LNCaP clone FGC (cell line): ENCODE data around the gene HOXC9.

Experiments used
- DNase-seq: peaks from one replicate; pipeline ENCODE4 v3.0.0-alpha.2; 2011; ENCODE audit warnings: low read depth
- H3K4me3 ChIP-seq: 2 replicates; pipeline ENCODE4 v1.5.1; 2011; ENCODE audit warnings: mild to moderate bottlenecking, low read depth, low read length, control low read depth
- CTCF ChIP-seq: IDR thresholded peaks from 2 replicates; pipeline ENCODE4 v1.5.1; 2012; ENCODE audit warnings: mild to moderate bottlenecking; ENCODE audit not compliant: control insufficient read depth, insufficient read depth; ENCODE audit errors: extremely low read depth

The HOXC9 gene

GRCh38 chr12:53969588-53970259 is 30.2 kb upstream of the HOXC9 start:
- no peak for DNase-seq
- no peak overlapping the region for H3K4me3 ChIP-seq
- TF ChIP-seq CTCF, result no peak

GRCh38 chr12:53970451-53970850 is 29.5 kb upstream of the HOXC9 start:
- TF ChIP-seq CTCF, result no peak

GRCh38 chr12:53971129-53971528 is 28.8 kb upstream of the HOXC9 start:
- no peak for DNase-seq

More at GRCh38 chr12:53970451-53970850, 29.5 kb upstream of the HOXC9 start:
- DNase-seq, result no peak
- H3K4me3 ChIP-seq, result no peak overlapping the region

GRCh38 chr12:53971686-53972085 is 28.3 kb upstream of the HOXC9 start:
- DNase-seq, result no peak
- no peak for TF ChIP-seq CTCF
- H3K4me3 ChIP-seq, result no peak overlapping the region

More at GRCh38 chr12:53971129-53971528, 28.8 kb upstream of the HOXC9 start:
- no peak for TF ChIP-seq CTCF
- no peak overlapping the region for H3K4me3 ChIP-seq

GRCh38 chr12:53972152-53972702 is 27.7 kb upstream of the HOXC9 start:
- TF ChIP-seq CTCF, result no peak
- DNase-seq, result no peak
- no peak overlapping the region for H3K4me3 ChIP-seq

- no peak within 1 kb of the TSS for H3K4me3 ChIP-seq
- no peak for TF ChIP-seq CTCF
- DNase-seq, result no peak
These were observed 27.2 kb upstream of the HOXC9 start, which contains the start of gene HOXC11 for GRCh38 chr12:53972722-53973235. Gene HOXC11 (plus strand): TSS chr12:53973126. CDS start chr12:53973242, 116 bp downstream.
